Keratinocyte (primary cell): ENCODE results near the gene C20orf204. TPM values are rescaled to one million over a fixed set of nuclear protein-coding genes. Genes with fewer than 3 reads are reported as not detected.

Source experiments
- DNase-seq: peaks from one replicate; pipeline ENCODE4 v3.0.0-alpha.2; 2011; ENCODE audit warnings: low read depth, missing footprints, low spot score
- FAIRE-seq: peaks from 2 replicates; lab custom pipeline; 2011; peaks lifted over from hg19 to GRCh38; lab: Jason Lieb, UNC
- H2AFZ ChIP-seq: 2 replicates; pipeline ENCODE4 v1.6.0; 2012; ENCODE audit warnings: low read length, control low read depth, inconsistent platforms; ENCODE audit not compliant: control insufficient read depth
- H3K27ac ChIP-seq: 2 replicates; pipeline ENCODE4 v1.5.1; 2011; ENCODE audit warnings: low read length; ENCODE audit not compliant: control insufficient read depth, insufficient read depth
- H3K27me3 ChIP-seq: 3 replicates; pipeline ENCODE4 v1.6.0; 2011; ENCODE audit warnings: low read length; ENCODE audit not compliant: control insufficient read depth, insufficient read depth; ENCODE audit errors: extremely low read depth
- H3K36me3 ChIP-seq, 2 experiments: 2 replicates in 1 of 2; 3 replicates in 1 of 2; pipeline ENCODE4 v1.5.1; 2011; ENCODE audit warnings: low read length in 2 of 2, mild to moderate bottlenecking in 1 of 2; ENCODE audit not compliant: control insufficient read depth in 2 of 2, insufficient read depth in 2 of 2; ENCODE audit errors: extremely low read depth in 1 of 2
- H3K4me1 ChIP-seq: 3 replicates; pipeline ENCODE4 v1.5.1; 2011; ENCODE audit warnings: low read length; ENCODE audit not compliant: control insufficient read depth, insufficient read depth; ENCODE audit errors: extremely low read depth
- H3K4me2 ChIP-seq: 3 replicates; pipeline ENCODE4 v1.6.0; 2011; ENCODE audit warnings: low read depth, low read length; ENCODE audit not compliant: control insufficient read depth, insufficient read depth; ENCODE audit errors: extremely low read depth
- H3K4me3 ChIP-seq, 3 experiments: fragments of 200-600 bp in 1 of 3; sonication (generic) in 1 of 3; 2 replicates in 2 of 3; 3 replicates in 1 of 3; pipeline ENCODE4 v1.5.1; 2011 to 2016; ENCODE audit warnings: low read length in 3 of 3, mild to moderate bottlenecking in 3 of 3, control low read depth in 2 of 3, inconsistent platforms in 1 of 3, low read depth in 1 of 3, mixed read lengths in 1 of 3, mixed run types in 1 of 3, moderate library complexity in 1 of 3; ENCODE audit not compliant: control insufficient read depth in 2 of 3, insufficient read depth in 2 of 3; ENCODE audit errors: extremely low read depth in 1 of 3
- H3K79me2 ChIP-seq: 2 replicates; pipeline ENCODE4 v1.6.0; 2012; ENCODE audit warnings: low read length; ENCODE audit not compliant: control insufficient read depth, insufficient read depth
- H3K9ac ChIP-seq: 3 replicates; pipeline ENCODE4 v1.6.0; 2011; ENCODE audit warnings: low read length; ENCODE audit not compliant: control insufficient read depth, insufficient read depth; ENCODE audit errors: extremely low read depth
- H3K9me1 ChIP-seq: 3 replicates; pipeline ENCODE4 v1.6.0; 2011; ENCODE audit warnings: low read length; ENCODE audit not compliant: control insufficient read depth, insufficient read depth; ENCODE audit errors: extremely low read depth
- H3K9me3 ChIP-seq: 2 replicates; pipeline ENCODE4 v1.5.1; 2012; ENCODE audit warnings: low read depth, low read length; ENCODE audit not compliant: control insufficient read depth
- H4K20me1 ChIP-seq: 3 replicates; pipeline ENCODE4 v1.6.0; 2011; ENCODE audit warnings: low read length; ENCODE audit not compliant: control insufficient read depth, insufficient read depth; ENCODE audit errors: extremely low read depth
- CTCF ChIP-seq, 3 experiments: IDR thresholded peaks in 1 of 3; conservative IDR thresholded peaks in 1 of 3; optimal IDR thresholded peaks in 1 of 3; 2 replicates in 2 of 3; 3 replicates in 1 of 3; pipeline versions ENCODE3 to v1.5.1; 2011; ENCODE audit warnings: low read length in 3 of 3, mild to moderate bottlenecking in 3 of 3, moderate library complexity in 2 of 3, control low read depth in 1 of 3, inconsistent platforms in 1 of 3; ENCODE audit not compliant: insufficient read depth in 2 of 3; ENCODE audit errors: extremely low read depth in 1 of 3
- EZH2 ChIP-seq: IDR thresholded peaks from one replicate; pipeline ENCODE4 v1.6.1; 2012; ENCODE audit warnings: inconsistent platforms, mild to moderate bottlenecking, low read length, moderate library complexity
- dilution Hi-C: fragments of 300-500 bp; cut with MboI; formaldehyde crosslinking; loops from one replicate; pipeline ENCODE4 v1.7.0; 2020; ENCODE audit warnings: low sequenced_read_pairs; ENCODE audit not compliant: extremely low pct_ligation_motif_present
- polyA plus RNA-seq, 5 experiments: library from polyadenylated mRNA; depleted of rRNA in 3 of 5; stranded (reverse) in 3 of 5; stranded (forward) in 1 of 5; unstranded in 1 of 5; fragments of >200 nt; gene quantifications; 1 replicate in 1 of 5; 2 replicates in 3 of 5; 3 replicates in 1 of 5; pipeline versions ENCODE4 v1.2.1 to v1.2.3, GENCODE V29; 2011 to 2012; ENCODE audit warnings: missing spikeins in 2 of 5, low read depth in 1 of 5, low replicate concordance in 1 of 5

Gene C20orf204
- polyA plus RNA-seq, 1 donor (not counting 4 experiments of a cell fraction or from before 2014, with no cell fraction given) = 0.08 TPM

GRCh38 chr20:64056639-64056888 is 20.6 kb downstream of the C20orf204 start:
- no peak overlapping the region for H3K27ac ChIP-seq
- H3K4me2 ChIP-seq = no peak overlapping the region
- dilution Hi-C loops = no loop called here
- H3K4me1 ChIP-seq = peaks cover 28% of the 10 kb centered on the region
- H3K9me3 ChIP-seq = no peaks in the 10 kb centered on the region
- H3K79me2 ChIP-seq = no peaks in the 10 kb centered on the region
- no peaks in the 10 kb centered on the region for H3K36me3 ChIP-seq
- H3K9me1 ChIP-seq = no peaks in the 10 kb centered on the region
- no peaks in the 10 kb centered on the region for H3K27me3 ChIP-seq
- no peak for DNase-seq
- no peak overlapping the region for H3K9ac ChIP-seq
- H4K20me1 ChIP-seq = peaks cover 2% of the 10 kb centered on the region
- no peak overlapping the region for H3K4me3 ChIP-seq
- FAIRE-seq = no peak
- H2AFZ ChIP-seq = no peak overlapping the region
- TF ChIP-seq EZH2 (no peak), CTCF (optimal IDR thresholded peaks at IDR 0.05 in 1 of 3, IDR thresholded peaks at IDR 0.05 in 1 of 3, conservative IDR thresholded peaks at IDR 0.05 in 1 of 3; ENCODE audit: extremely low read depth in 1 of 3, insufficient read depth in 2 of 3, low read length in 3 of 3) (no peak)

- no peak overlapping the region for H3K4me3 ChIP-seq
- H2AFZ ChIP-seq = no peak overlapping the region
- TF ChIP-seq CTCF (optimal IDR thresholded peaks at IDR 0.05 in 1 of 3, IDR thresholded peaks at IDR 0.05 in 1 of 3, conservative IDR thresholded peaks at IDR 0.05 in 1 of 3; ENCODE audit: extremely low read depth in 1 of 3, insufficient read depth in 2 of 3, low read length in 3 of 3) = no peak
- no peak for TF ChIP-seq EZH2
- H3K9me1 ChIP-seq = no peaks in the 10 kb centered on the region
- no peak for FAIRE-seq
- H3K4me2 ChIP-seq = no peak overlapping the region
- no peaks in the 10 kb centered on the region for H3K36me3 ChIP-seq
- peaks cover 29% of the 10 kb centered on the region for H3K4me1 ChIP-seq
- no peaks in the 10 kb centered on the region for H3K79me2 ChIP-seq
- DNase-seq = no peak
- no peak overlapping the region for H3K27ac ChIP-seq
- no peaks in the 10 kb centered on the region for H3K9me3 ChIP-seq
- dilution Hi-C loops = no loop called here
- no peaks in the 10 kb centered on the region for H3K27me3 ChIP-seq
- no peak overlapping the region for H3K9ac ChIP-seq
- H4K20me1 ChIP-seq = peaks cover 2% of the 10 kb centered on the region
These were observed 21.1 kb downstream of the C20orf204 start for GRCh38 chr20:64056889-64057627.
